GM10266 (cell line): ENCODE data around the gene CARMIL1.

Source experiments
- DNase-seq: peaks from one replicate; pipeline ENCODE4 v3.0.0; 2012; ENCODE audit errors: extremely low spot score
- CTCF ChIP-seq: IDR thresholded peaks from 2 replicates; pipeline ENCODE4 v1.5.1; 2012; ENCODE audit warnings: mild to moderate bottlenecking, low read depth; ENCODE audit not compliant: control insufficient read depth, insufficient read depth; ENCODE audit errors: missing control alignments

Gene CARMIL1

GRCh38 chr6:25537349-25538018 is 258.3 kb downstream of the CARMIL1 start:
- no peak for DNase-seq
- no peak for TF ChIP-seq CTCF

DNA sequence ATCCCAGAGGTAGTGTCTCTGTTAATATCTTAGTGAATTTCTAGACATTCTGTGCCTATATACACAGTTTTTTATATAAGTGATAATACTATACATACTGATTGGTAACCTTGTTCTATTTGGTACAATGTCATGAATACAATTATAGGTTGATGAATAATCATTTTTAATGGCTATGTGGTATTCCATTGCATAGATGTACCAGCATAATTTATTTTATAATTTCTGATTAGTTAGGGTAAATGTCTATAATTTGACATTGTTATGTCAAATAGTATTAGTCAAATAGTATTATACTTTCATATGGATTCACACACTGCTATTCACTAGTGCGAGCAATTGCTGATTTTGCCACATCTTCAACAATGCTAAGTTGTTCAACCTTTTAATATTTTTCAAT is 262.1 kb downstream of the CARMIL1 start:
- TF ChIP-seq CTCF = no peak
- no peak for DNase-seq

DNA sequence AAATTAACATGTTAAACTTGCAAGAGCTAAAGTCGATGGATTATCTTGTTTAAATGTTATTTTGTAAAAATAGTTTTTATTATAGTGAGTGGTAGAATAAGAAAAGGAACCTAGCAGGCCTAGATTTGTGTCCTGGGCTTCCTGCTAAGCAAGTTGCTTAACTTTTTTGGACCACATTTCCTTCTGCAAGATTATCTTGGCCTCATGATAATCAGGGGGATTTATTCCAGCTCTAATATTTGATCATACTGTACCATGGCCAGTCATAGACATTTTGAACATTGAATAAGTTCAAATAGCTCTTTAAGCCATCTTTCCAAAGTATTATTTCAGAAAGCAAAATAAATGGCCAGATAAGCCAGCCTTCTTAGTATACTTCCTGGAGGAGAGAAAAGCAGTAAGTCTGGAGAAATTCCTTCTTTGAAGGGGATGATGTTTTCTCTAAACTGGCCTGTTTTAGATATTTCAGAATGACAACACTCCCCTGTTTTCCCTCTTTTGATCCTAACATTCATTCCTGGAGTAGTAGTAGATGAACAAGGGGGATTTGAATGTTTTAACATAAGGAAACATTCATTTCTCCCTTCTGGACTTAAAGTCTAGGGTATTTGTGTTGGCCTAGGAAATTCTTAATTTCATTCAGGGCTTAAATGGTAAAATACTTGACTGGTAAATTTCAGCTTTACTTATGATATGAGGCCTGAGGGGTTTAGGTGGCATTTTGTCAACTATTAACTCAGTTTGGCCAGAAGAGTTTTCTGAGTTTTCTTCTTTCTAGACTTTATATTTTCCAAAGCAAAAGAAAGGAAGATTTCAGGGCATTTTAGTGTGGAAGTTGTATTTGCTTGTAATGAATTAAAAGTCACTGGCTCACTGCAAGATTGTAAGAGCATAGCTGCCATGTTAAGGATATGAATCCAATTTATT is 264.1 kb downstream of the CARMIL1 start:
- no peak for DNase-seq
- TF ChIP-seq CTCF = no peak

- TF ChIP-seq CTCF = no peak
- no peak for DNase-seq
Observed at GRCh38 chr6:25544833-25545232, 265.7 kb downstream of the CARMIL1 start.

- DNase-seq = no peak
- no peak for TF ChIP-seq CTCF
Observed at GRCh38 chr6:25547797-25548196, 268.6 kb downstream of the CARMIL1 start.

DNA sequence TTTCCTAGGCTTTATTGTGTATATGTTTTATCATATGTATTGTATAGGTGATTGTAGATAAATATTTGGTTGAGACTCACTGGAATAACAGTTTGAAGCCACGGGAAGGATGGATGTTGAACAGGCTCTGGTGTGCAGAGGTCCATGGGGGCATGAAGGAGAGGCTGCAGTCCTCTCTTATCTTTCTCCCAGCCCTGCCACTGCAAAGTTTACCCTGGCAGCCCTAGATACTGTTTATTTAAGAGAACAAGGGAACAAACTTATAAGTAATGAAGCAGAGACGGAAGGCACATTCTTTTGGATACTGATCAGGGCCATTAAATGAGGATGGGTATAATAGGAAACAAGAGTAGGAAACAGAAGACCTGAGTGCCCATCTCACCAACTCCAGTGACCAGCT is 269.3 kb downstream of the CARMIL1 start:
- TF ChIP-seq CTCF = no peak
- DNase-seq = no peak

DNA sequence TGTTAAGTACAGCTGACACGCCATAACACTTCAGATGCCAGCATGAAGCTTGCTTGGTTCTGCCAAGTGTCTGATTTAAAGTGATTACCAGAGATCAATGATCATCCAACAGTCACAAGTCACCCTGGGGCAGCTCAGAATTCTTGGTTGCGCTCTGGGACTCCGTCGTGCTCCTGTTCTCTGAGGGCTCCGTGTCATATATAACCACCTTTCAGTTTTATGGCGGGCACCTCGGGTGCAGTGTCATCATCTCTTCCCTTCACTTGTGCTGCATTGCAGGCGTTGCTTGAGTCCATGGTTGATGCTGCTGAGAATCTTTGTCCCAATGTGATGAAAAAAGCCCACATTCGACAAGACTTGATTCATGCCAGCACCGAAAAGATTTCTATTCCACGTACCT is 271.5 kb downstream of the CARMIL1 start:
- no peak for DNase-seq
- TF ChIP-seq CTCF = no peak
